Muscle of leg (tissue), 11 donors: ENCODE results near the gene KRTAP5-9. TPM values are rescaled to one million over a fixed set of nuclear protein-coding genes. Genes with fewer than 3 reads are reported as not detected.
"Not testable (repeated sequence)": the region's sequence is repeated elsewhere in the genome, so short reads cannot be mapped to it uniquely, and the experiment has no call there.

Source experiments
- DNase-seq: peaks from one replicate; pipeline ENCODE4 v3.0.0; 2013
- H3K27ac ChIP-seq: one replicate; pipeline ENCODE4 v1.5.1; 2013; ENCODE audit warnings: mild to moderate bottlenecking, low read length, control low read depth
- H3K27me3 ChIP-seq: one replicate; pipeline ENCODE4 v1.6.1; 2013; ENCODE audit warnings: low read length; ENCODE audit not compliant: control insufficient read depth, insufficient read depth
- H3K36me3 ChIP-seq: one replicate; pipeline ENCODE4 v1.6.1; 2013; ENCODE audit warnings: low read length; ENCODE audit not compliant: control insufficient read depth, insufficient read depth
- H3K4me1 ChIP-seq: one replicate; pipeline ENCODE4 v1.6.1; 2013; ENCODE audit warnings: low read length; ENCODE audit not compliant: control insufficient read depth, insufficient read depth
- H3K4me3 ChIP-seq: one replicate; pipeline ENCODE4 v1.5.1; 2013; ENCODE audit warnings: low read length, control low read depth
- H3K9me3 ChIP-seq: replicated peaks from 2 replicates; pipeline ENCODE4 v1.6.1; 2013; ENCODE audit warnings: low read depth, low read length; ENCODE audit not compliant: control insufficient read depth
- WGBS: methylation state at CpG from one replicate; pipeline ENCODE4 v1.1.5; 2013; ENCODE audit warnings: missing lambda C conversion rate; ENCODE audit not compliant: insufficient coverage; 5-methylcytosine and 5-hydroxymethylcytosine counted together
- polyA plus RNA-seq, 8 donors: library from polyadenylated mRNA; unstranded; fragments of 120-200 nt; gene quantifications; one replicate each; pipeline versions ENCODE4 v1.2.1 to v1.2.3, GENCODE V29; 2013; ENCODE audit warnings: inconsistent platforms in 1 of 8, low replicate concordance in 1 of 8; ENCODE audit not compliant: insufficient read length in 8 of 8, insufficient read depth in 1 of 8
- total RNA-seq: library from RNA; stranded (reverse); fragments of 120-200 nt; gene quantifications from one replicate; pipeline ENCODE4 v1.2.4, GENCODE V29; 2013

Gene KRTAP5-9
- total and polyA plus RNA-seq, 9 donors = 0.16 to 0.34 (median 0.22) TPM; not detected in 5

- Histone ChIP-seq H3K4me3 (no peak overlapping the region), H3K27ac (no peak overlapping the region), H3K9me3 (no peaks in the 10 kb centered on the region), H3K36me3 (no peaks in the 10 kb centered on the region), H3K4me1 (no peaks in the 10 kb centered on the region), H3K27me3 (peaks cover 5% of the 10 kb centered on the region)
- no peak for DNase-seq
- 67% methylated on average over 1 of the region's 1 CpG for whole genome bisulfite sequencing
Measured at GRCh38 chr11:71558996-71559395, 10.8 kb downstream of the KRTAP5-9 start.

- Histone ChIP-seq H3K36me3 (no peaks in the 10 kb centered on the region), H3K4me3 (no peak overlapping the region), H3K27me3 (peaks cover 8% of the 10 kb centered on the region), H3K9me3 (no peaks in the 10 kb centered on the region), H3K27ac (no peak overlapping the region), H3K4me1 (no peaks in the 10 kb centered on the region)
- no peak for DNase-seq
Measured at GRCh38 chr11:71562120-71562519, 13.9 kb downstream of the KRTAP5-9 start.

- Histone ChIP-seq H3K9me3 (no peaks in the 10 kb centered on the region), H3K4me3 (no peak overlapping the region), H3K4me1 (peaks cover under 1% of the 10 kb centered on the region), H3K27me3 (peaks cover 8% of the 10 kb centered on the region), H3K36me3 (no peaks in the 10 kb centered on the region), H3K27ac (no peak overlapping the region)
- DNase-seq = peak; percentile 12
- WGBS = 12% methylated on average over 7 of the region's 8 CpGs
Measured at GRCh38 chr11:71563406-71563805, 15.2 kb downstream of the KRTAP5-9 start.

GRCh38 chr11:71564430-71564829 is 16.2 kb downstream of the KRTAP5-9 start:
- H3K4me3 ChIP-seq = no peak overlapping the region

GRCh38 chr11:71565263-71565662 is 17.0 kb downstream of the KRTAP5-9 start, which contains the start of gene KRTAP5-10:
Gene KRTAP5-10 (plus strand): TSS chr11:71565563. CDS start chr11:71565588, 25 bp downstream.
- Histone ChIP-seq H3K27me3 (peaks cover 8% of the 10 kb centered on the region), H3K27ac (no peak within 1 kb of the TSS), H3K36me3 (no peaks in the 10 kb centered on the region), H3K4me3 (no peak within 1 kb of the TSS), H3K9me3 (no peaks in the 10 kb centered on the region), H3K4me1 (peaks cover 7% of the 10 kb centered on the region)
- DNase-seq = no peak
- WGBS = 10% methylated on average over 1 of the region's 5 CpGs

More at GRCh38 chr11:71564430-71564829, 16.2 kb downstream of the KRTAP5-9 start:
- no peaks in the 10 kb centered on the region for H3K9me3 ChIP-seq
- peaks cover 7% of the 10 kb centered on the region for H3K4me1 ChIP-seq
- H3K27me3 ChIP-seq = peaks cover 8% of the 10 kb centered on the region
- no peak overlapping the region for H3K27ac ChIP-seq
- no peaks in the 10 kb centered on the region for H3K36me3 ChIP-seq
- 69% methylated on average over 3 of the region's 4 CpGs for WGBS
- DNase-seq = no peak

- H3K27ac ChIP-seq = no peak overlapping the region
- no peaks in the 10 kb centered on the region for H3K36me3 ChIP-seq
- H3K4me3 ChIP-seq = no peak overlapping the region
- no peaks in the 10 kb centered on the region for H3K9me3 ChIP-seq
- H3K27me3 ChIP-seq = peaks cover 10% of the 10 kb centered on the region
- peak; percentile 7 for DNase-seq
- peaks cover 7% of the 10 kb centered on the region for H3K4me1 ChIP-seq
- WGBS = 54% methylated on average over 7 of the region's 10 CpGs
Measured at GRCh38 chr11:71566081-71566620, 17.9 kb downstream of the KRTAP5-9 start.

GRCh38 chr11:71566626-71567599 is 18.7 kb downstream of the KRTAP5-9 start:
- peaks cover 13% of the 10 kb centered on the region for H3K27me3 ChIP-seq
- H3K9me3 ChIP-seq, DNase-seq, H3K4me3 ChIP-seq, H3K36me3 ChIP-seq, H3K27ac ChIP-seq, H3K4me1 ChIP-seq: not testable (repeated sequence)
- WGBS = 44% methylated on average over 2 of the region's 21 CpGs

GRCh38 chr11:71567633-71568032 is 19.4 kb downstream of the KRTAP5-9 start:
- WGBS = 78% methylated on average over 3 of the region's 8 CpGs
- H3K27me3 ChIP-seq = peaks cover 13% of the 10 kb centered on the region

GRCh38 chr11:71568704-71569349 is 20.6 kb downstream of the KRTAP5-9 start:
- WGBS = 41% methylated on average over 4 of the region's 8 CpGs
- Histone ChIP-seq H3K36me3 (no peaks in the 10 kb centered on the region), H3K27ac (no peak overlapping the region), H3K9me3 (no peaks in the 10 kb centered on the region), H3K4me1 (peaks cover 7% of the 10 kb centered on the region), H3K4me3 (no peak overlapping the region), H3K27me3 (peaks cover 10% of the 10 kb centered on the region)
- DNase-seq = peak; percentile 67

More at GRCh38 chr11:71567633-71568032, 19.4 kb downstream of the KRTAP5-9 start:
- H3K27ac ChIP-seq, DNase-seq, H3K9me3 ChIP-seq, H3K4me1 ChIP-seq, H3K36me3 ChIP-seq, H3K4me3 ChIP-seq: not testable (repeated sequence)
